GM12878 (cell line): Measurements from ENCODE around the gene TPPP. TPM values are rescaled to one million over a fixed set of nuclear protein-coding genes. Genes with fewer than 3 reads are reported as not detected.

ENCODE experiments used
- ATAC-seq: fragments of 200-7000 bp; cut with Tn5 transposase; 3 replicates; pipeline ENCODE4 v1.9.1; 2020; ENCODE audit warnings: mild to moderate bottlenecking, moderate library complexity
- BruUV-seq: library from RNA; stranded (reverse); fragments of 400-500 nt; replicated peaks from 2 replicates; lab custom pipeline; 2021; lab: Mats Ljungman, UMichigan
- CTCF ChIA-PET: fragments of 300-600 bp; sonication (Branson Sonifier 250); formaldehyde crosslinking; extraction: SDS; loops from one replicate; lab custom pipeline; 2021; ENCODE audit warnings: inconsistent platforms; lab: Yijun Ruan, JAX
- POLR2A ChIA-PET: fragments of 350-600 bp; formaldehyde crosslinking; extraction: SDS; loops from one replicate; lab custom pipeline; 2021; ENCODE audit warnings: inconsistent platforms; lab: Charles Lee
- RAD21 ChIA-PET: fragments of 300-600 bp; sonication (Branson Sonifier 250); formaldehyde crosslinking; loops from one replicate; lab custom pipeline; 2023; ENCODE audit warnings: antibody characterized with exemption; ENCODE audit not compliant: unreplicated experiment; lab: Charles Lee
- SMC1A ChIA-PET: fragments of 300-600 bp; sonication (Branson Sonifier 250); formaldehyde crosslinking; loops from one replicate; lab custom pipeline; 2023; ENCODE audit not compliant: unreplicated experiment, uncharacterized antibody; lab: Charles Lee
- DNase-seq: peaks from one replicate; pipeline ENCODE4 v3.0.0-alpha.2; 2011; ENCODE audit warnings: low read depth, low spot score
- FAIRE-seq: peaks from 3 replicates; lab custom pipeline; 2011; peaks lifted over from hg19 to GRCh38; lab: Jason Lieb, UNC
- H2AFZ ChIP-seq: 2 replicates; pipeline ENCODE4 v1.6.0; 2011; ENCODE audit warnings: low read depth, low read length, control low read depth; ENCODE audit not compliant: control insufficient read depth
- H3K27ac ChIP-seq: 2 replicates; pipeline ENCODE4 v1.5.1; 2011; ENCODE audit warnings: control low read depth; ENCODE audit not compliant: control insufficient read depth, insufficient read depth
- H3K27me3 ChIP-seq, 2 experiments: replicated peaks in 1 of 2; 2 replicates each; pipeline versions ENCODE4 v1.6.0 to v1.6.1; 2011; ENCODE audit warnings: low read length in 1 of 2; ENCODE audit not compliant: control insufficient read depth in 2 of 2, insufficient read depth in 2 of 2
- H3K36me3 ChIP-seq, 2 experiments: 2 replicates each; pipeline ENCODE4 v1.5.1; 2011; ENCODE audit warnings: low read length in 1 of 2; ENCODE audit not compliant: control insufficient read depth in 2 of 2, insufficient read depth in 2 of 2
- H3K4me1 ChIP-seq: 2 replicates; pipeline ENCODE4 v1.6.1; 2011; ENCODE audit warnings: mild to moderate bottlenecking, low read length, moderate library complexity, mixed read lengths; ENCODE audit not compliant: control insufficient read depth, insufficient read depth
- H3K4me2 ChIP-seq: 2 replicates; pipeline ENCODE4 v1.6.0; 2011; ENCODE audit warnings: control low read depth; ENCODE audit not compliant: control insufficient read depth, insufficient read depth
- H3K4me3 ChIP-seq: fragments of 200-600 bp; sonication (generic); 2 replicates; pipeline ENCODE4 v1.5.1; 2016
- H3K79me2 ChIP-seq: 2 replicates; pipeline ENCODE4 v1.6.0; 2011; ENCODE audit warnings: low read length; ENCODE audit not compliant: control insufficient read depth, insufficient read depth
- H3K9ac ChIP-seq: 2 replicates; pipeline ENCODE4 v1.8.0; 2011; ENCODE audit warnings: low read length, control low read depth, mixed read lengths; ENCODE audit not compliant: control insufficient read depth, insufficient read depth
- H3K9me3 ChIP-seq: replicated peaks from 3 replicates; pipeline ENCODE4 v1.5.1; 2011; ENCODE audit warnings: mild to moderate bottlenecking, low read length; ENCODE audit not compliant: control insufficient read depth, insufficient read depth
- H4K20me1 ChIP-seq: 2 replicates; pipeline ENCODE4 v1.6.0; 2011; ENCODE audit not compliant: control insufficient read depth, insufficient read depth
- ATF3 ChIP-seq: IDR thresholded peaks from 2 replicates; pipeline ENCODE4 v1.6.1; 2011; ENCODE audit warnings: low read depth, mild to moderate bottlenecking, low read length, moderate library complexity, borderline replicate concordance; ENCODE audit errors: extremely low read depth
- FOXK2 ChIP-seq: fragments of 450-650 bp; IDR thresholded peaks from 2 replicates; pipeline ENCODE4 v1.6.1; 2017; ENCODE audit warnings: mild to moderate bottlenecking, moderate library complexity
- JUND ChIP-seq: IDR thresholded peaks from 2 replicates; pipeline ENCODE4 v1.6.1; 2012; ENCODE audit warnings: low read depth, mild to moderate bottlenecking, low read length, improper control_type of control experiment, moderate library complexity
- STAT3 ChIP-seq: IDR thresholded peaks from 2 replicates; pipeline ENCODE4 v1.6.1; 2011; ENCODE audit warnings: low read depth, low read length, improper control_type of control experiment
- USF2 ChIP-seq: IDR thresholded peaks from 2 replicates; pipeline ENCODE4 v1.6.1; 2011; ENCODE audit warnings: low read depth, low read length, improper control_type of control experiment, borderline replicate concordance
- WGBS: methylation state at CpG from one replicate; pipeline ENCODE4 v1.1.6; 2016; ENCODE audit warnings: low lambda C conversion rate; ENCODE audit not compliant: insufficient replicate concordance, insufficient coverage; ENCODE audit errors: missing lambda C conversion rate; 5-methylcytosine and 5-hydroxymethylcytosine counted together
- in situ Hi-C: fragments of 300-500 bp; cut with MboI; formaldehyde crosslinking; loops from 9 replicates; pipeline ENCODE4 v1.14.3; 2018; ENCODE audit warnings: mixed read lengths
- intact Hi-C: fragments of 100-400 bp; cut with micrococcal nuclease; formaldehyde crosslinking; loops from one replicate; pipeline ENCODE4 v1.14.2; 2022; ENCODE audit not compliant: unreplicated experiment
- polyA plus RNA-seq, 11 experiments: library from polyadenylated mRNA; depleted of rRNA in 4 of 11; unstranded in 6 of 11; stranded (reverse) in 5 of 11; fragments of >200 nt; fragmentation: Nextera tagmentation in 4 of 11; fragmentation: Illumina TruSeq in 1 of 11; extraction: Ambion mirVana in 4 of 11; extraction: Trizol in 1 of 11; gene quantifications; 1 replicate in 1 of 11; 2 replicates in 10 of 11; pipeline versions ENCODE4 v1.2.1 to v1.2.3, GENCODE V29; 2011 to 2016; ENCODE audit warnings: inconsistent platforms in 2 of 11, missing spikeins in 2 of 11, low read depth in 1 of 11
- total RNA-seq, 4 experiments: library from RNA; depleted of rRNA in 3 of 4; stranded (reverse); fragments of >200 nt in 3 of 4; fragmentation: Illumina TruSeq in 1 of 4; extraction: Trizol in 1 of 4; gene quantifications; 2 replicates each; pipeline versions ENCODE4 v1.2.1 to v1.2.3, GENCODE V29; 2013 to 2021
- TF ChIP-seq, protein P1 (sequence below), 3 experiments: IDR thresholded peaks in 2 of 3; conservative IDR thresholded peaks in 1 of 3; 2 replicates each; pipeline ENCODE4 v1.5.1; 2011; ENCODE audit warnings: low read depth in 3 of 3, low read length in 3 of 3, mild to moderate bottlenecking in 3 of 3, control low read depth in 2 of 3, moderate library complexity in 2 of 3, inconsistent platforms in 1 of 3, mixed read lengths in 1 of 3; ENCODE audit not compliant: control insufficient read depth in 2 of 3, insufficient read depth in 1 of 3; ENCODE audit errors: extremely low read depth in 1 of 3

The TPPP gene
- total and polyA plus RNA-seq, 10 of the 15 experiments (the other 5 are each of a cell fraction or from before 2014, with no cell fraction given), result under 0.01 to 0.24 (median 0.04) TPM; not detected in 4

DNA sequence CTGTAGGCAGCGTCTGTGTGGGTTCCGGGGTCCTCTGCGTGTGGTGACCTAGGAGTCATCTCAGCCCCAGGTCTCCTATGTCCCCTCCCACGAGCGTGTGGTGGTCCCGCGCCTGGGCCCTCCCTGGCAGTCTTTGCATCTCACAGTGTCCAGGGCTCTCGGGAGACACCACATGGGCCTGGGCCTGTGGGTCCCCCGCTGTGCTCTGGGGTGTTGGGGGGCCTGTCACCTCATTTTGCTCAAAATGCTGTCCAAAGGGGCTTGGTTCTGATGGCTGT is 54.0 kb downstream of the TPPP start (continued):
- TF ChIP-seq USF2, result no peak
- no peak for TF ChIP-seq FOXK2
- TF ChIP-seq, protein P1, sequence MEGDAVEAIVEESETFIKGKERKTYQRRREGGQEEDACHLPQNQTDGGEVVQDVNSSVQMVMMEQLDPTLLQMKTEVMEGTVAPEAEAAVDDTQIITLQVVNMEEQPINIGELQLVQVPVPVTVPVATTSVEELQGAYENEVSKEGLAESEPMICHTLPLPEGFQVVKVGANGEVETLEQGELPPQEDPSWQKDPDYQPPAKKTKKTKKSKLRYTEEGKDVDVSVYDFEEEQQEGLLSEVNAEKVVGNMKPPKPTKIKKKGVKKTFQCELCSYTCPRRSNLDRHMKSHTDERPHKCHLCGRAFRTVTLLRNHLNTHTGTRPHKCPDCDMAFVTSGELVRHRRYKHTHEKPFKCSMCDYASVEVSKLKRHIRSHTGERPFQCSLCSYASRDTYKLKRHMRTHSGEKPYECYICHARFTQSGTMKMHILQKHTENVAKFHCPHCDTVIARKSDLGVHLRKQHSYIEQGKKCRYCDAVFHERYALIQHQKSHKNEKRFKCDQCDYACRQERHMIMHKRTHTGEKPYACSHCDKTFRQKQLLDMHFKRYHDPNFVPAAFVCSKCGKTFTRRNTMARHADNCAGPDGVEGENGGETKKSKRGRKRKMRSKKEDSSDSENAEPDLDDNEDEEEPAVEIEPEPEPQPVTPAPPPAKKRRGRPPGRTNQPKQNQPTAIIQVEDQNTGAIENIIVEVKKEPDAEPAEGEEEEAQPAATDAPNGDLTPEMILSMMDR (IDR thresholded peaks at IDR 0.05 in 2 of 3, conservative IDR thresholded peaks at IDR 0.05 in 1 of 3; ENCODE audit: control insufficient read depth in 2 of 3, extremely low read depth in 1 of 3, insufficient read depth in 1 of 3, low read depth in 3 of 3, low read length in 3 of 3), result no peak

- RAD21 ChIA-PET, result no interaction called here
- intact Hi-C loops, result no loop called here
- H3K27ac ChIP-seq, result no peak overlapping the region
These were observed 54.5 kb downstream of the TPPP start for GRCh38 chr5:638501-639252.

More at GRCh38 chr5:638501-639252, 54.5 kb downstream of the TPPP start:
- CTCF ChIA-PET, result no interaction called here
- no peak overlapping the region for H3K4me3 ChIP-seq
- H3K27me3 ChIP-seq, result no peaks in the 10 kb centered on the region
- H3K36me3 ChIP-seq, result peaks cover 11 to 42% of the 10 kb centered on the region in 2 experiments; a peak in 3 of 4 replicates
- H3K9ac ChIP-seq, result no peak overlapping the region
- H3K4me1 ChIP-seq, result peaks cover 3% of the 10 kb centered on the region; the same call in 1 of the 2 replicates
- FAIRE-seq (no peak), DNase-seq (no peak)
- in situ Hi-C loops, result no loop called here
- no peak overlapping the region for H2AFZ ChIP-seq
- WGBS, result 93% methylated on average over 28 of the region's 29 CpGs
- no peak for TF ChIP-seq ATF3
- no peak for TF ChIP-seq JUND
- no peak for TF ChIP-seq STAT3
- TF ChIP-seq, all 136 proteins: peak for 0
- Histone ChIP-seq H3K79me2 (no peaks in the 10 kb centered on the region), H3K4me2 (no peak overlapping the region), H4K20me1 (no peaks in the 10 kb centered on the region), H3K9me3 (no peaks in the 10 kb centered on the region; the same call in 2 of the 3 replicates)
- POLR2A ChIA-PET, result no interaction called here
- SMC1A ChIA-PET, result no interaction called here
- BruUV-seq, result no TSS peak
- no peak for ATAC-seq
